AG04450 (cell line): ENCODE measurements around the gene TMEM170A. TPM values are rescaled to one million over a fixed set of nuclear protein-coding genes. Genes with fewer than 3 reads are reported as not detected.
A peak's percentile ranks its signal among the peaks of the same experiment; 100 is the strongest.

ENCODE experiments used
- CTCF ChIA-PET: fragments of 300-600, 350-600 bp; formaldehyde crosslinking; extraction: SDS; loops from one replicate; lab custom pipeline; 2022; ENCODE audit warnings: antibody characterized with exemption, inconsistent platforms; lab: Charles Lee
- POLR2A ChIA-PET: fragments of 350-600 bp; formaldehyde crosslinking; extraction: SDS; loops from one replicate; lab custom pipeline; 2021; ENCODE audit warnings: antibody characterized with exemption, inconsistent platforms; lab: Yijun Ruan, JAX
- DNase-seq: peaks from one replicate; pipeline ENCODE4 v3.0.0-alpha.2; 2011; ENCODE audit warnings: low read depth, low spot score
- H3K27ac ChIP-seq: one replicate; pipeline ENCODE4 v1.5.1; 2012; ENCODE audit warnings: low read depth, low read length, control low read depth
- H3K27me3 ChIP-seq: one replicate; pipeline ENCODE4 v1.6.0; 2012; ENCODE audit warnings: low read length; ENCODE audit not compliant: control insufficient read depth, insufficient read depth
- H3K4me3 ChIP-seq: 2 replicates; pipeline ENCODE4 v1.5.1; 2011; ENCODE audit warnings: mild to moderate bottlenecking, low read depth, low read length, control low read depth
- H3K9me3 ChIP-seq: 2 replicates; pipeline ENCODE4 v1.5.1; 2012; ENCODE audit warnings: low read length; ENCODE audit not compliant: control insufficient read depth, insufficient read depth
- CTCF ChIP-seq: IDR thresholded peaks from 2 replicates; pipeline ENCODE4 v1.5.1; 2011; ENCODE audit warnings: low read depth, low read length, control low read depth, inconsistent platforms
- polyA plus RNA-seq: library from polyadenylated mRNA; depleted of rRNA; stranded (reverse); fragments of >200 nt; gene quantifications from 2 replicates; pipeline ENCODE4 v1.2.3, GENCODE V29; 2011

Gene TMEM170A
- polyA plus RNA-seq, 1 experiment = 13.3 TPM

DNA sequence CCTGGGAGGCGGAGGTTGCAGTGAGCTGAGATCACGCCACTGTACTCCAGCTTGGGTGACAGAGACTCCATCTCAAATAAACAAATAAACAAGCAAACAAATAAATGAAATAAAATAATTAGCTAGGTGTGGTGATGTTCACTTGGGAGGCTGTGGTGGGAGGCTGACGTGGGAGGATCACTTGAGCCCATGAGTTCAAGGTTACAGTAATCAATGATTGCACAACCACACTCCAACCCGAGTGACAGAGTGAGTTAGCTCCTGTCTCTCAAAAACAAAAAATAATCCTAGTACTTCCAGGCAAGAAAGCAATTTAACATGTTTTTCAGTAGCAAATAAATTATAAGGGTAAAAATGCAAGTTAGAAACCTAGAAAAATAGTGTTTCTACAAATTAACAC lies 57.5 kb downstream of the TMEM170A start:
- no peak overlapping the region for H3K27ac ChIP-seq
- ChIA-PET POLR2A (no interaction called here), CTCF (interaction anchor here (0.7 kb wide), 2 partner anchors 26 to 173 kb away, joined by 3 to 9 read pairs; partner anchors contain the start of gene CFDP1)
- H3K9me3 ChIP-seq = no peaks in the 10 kb centered on the region
- TF ChIP-seq CTCF = no peak
- no peaks in the 10 kb centered on the region for H3K27me3 ChIP-seq
- no peak for DNase-seq
- H3K4me3 ChIP-seq = no peak overlapping the region

- no peaks in the 10 kb centered on the region for H3K27me3 ChIP-seq
- TF ChIP-seq CTCF = peak; percentile 61
- DNase-seq = no peak
- no peak overlapping the region for H3K4me3 ChIP-seq
- no peaks in the 10 kb centered on the region for H3K9me3 ChIP-seq
- POLR2A ChIA-PET = interaction anchor here (0.6 to 0.7 kb wide), 2 partner anchors 30 to 449 kb away, joined by 3 read pairs; no protein-coding TSS in a partner anchor
- CTCF ChIA-PET = interaction anchor here (0.6 to 6.6 kb wide), 11 partner anchors 10 to 734 kb away, joined by 3 to 139 read pairs (median 4); partner anchors contain the start of gene CTRB2
- no peak overlapping the region for H3K27ac ChIP-seq
Measured at GRCh38 chr16:75402821-75403475, 61.5 kb downstream of the TMEM170A start.

DNA sequence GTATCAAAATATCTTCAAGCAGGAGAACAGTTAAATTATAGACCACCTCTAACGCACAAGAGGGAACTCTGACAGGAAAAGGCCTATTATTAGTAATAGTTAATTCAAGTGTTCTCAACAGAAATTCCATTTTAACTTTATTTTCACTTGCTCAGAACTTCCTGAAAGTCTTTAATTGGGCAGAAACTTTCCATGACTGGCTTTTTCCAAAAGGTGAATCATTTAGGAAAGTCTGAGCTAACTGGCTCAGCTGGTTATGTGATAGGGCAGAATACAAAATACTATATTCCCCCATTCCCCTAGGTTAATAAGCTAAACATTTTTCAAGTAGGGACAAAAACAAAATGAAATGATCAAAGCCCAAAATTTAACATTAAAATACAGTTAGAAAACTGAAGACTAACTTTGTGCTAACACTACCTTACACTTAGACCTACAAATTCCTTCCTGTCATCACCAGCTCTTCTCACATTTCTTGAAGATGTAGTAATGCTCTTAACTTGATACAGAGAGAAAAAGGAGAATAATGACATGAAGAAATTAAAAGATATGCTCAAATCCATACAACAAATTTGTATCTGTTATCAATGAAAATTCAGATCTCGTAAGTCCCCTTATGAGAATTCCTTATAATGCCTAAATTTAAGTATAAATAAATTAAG lies 62.2 kb downstream of the TMEM170A start:
- no peak for DNase-seq
- Histone ChIP-seq H3K27ac (no peak overlapping the region), H3K27me3 (no peaks in the 10 kb centered on the region), H3K9me3 (no peaks in the 10 kb centered on the region), H3K4me3 (no peak overlapping the region)
- no peak for TF ChIP-seq CTCF
- ChIA-PET POLR2A (interaction anchor here (0.6 to 0.7 kb wide), 2 partner anchors 30 to 448 kb away, joined by 3 read pairs; no protein-coding TSS in a partner anchor), CTCF (interaction anchor here (0.7 to 6.6 kb wide), 15 partner anchors 10 to 203 kb away, joined by 3 to 139 read pairs (median 4); partner anchors contain the start of gene CTRB2)

DNA sequence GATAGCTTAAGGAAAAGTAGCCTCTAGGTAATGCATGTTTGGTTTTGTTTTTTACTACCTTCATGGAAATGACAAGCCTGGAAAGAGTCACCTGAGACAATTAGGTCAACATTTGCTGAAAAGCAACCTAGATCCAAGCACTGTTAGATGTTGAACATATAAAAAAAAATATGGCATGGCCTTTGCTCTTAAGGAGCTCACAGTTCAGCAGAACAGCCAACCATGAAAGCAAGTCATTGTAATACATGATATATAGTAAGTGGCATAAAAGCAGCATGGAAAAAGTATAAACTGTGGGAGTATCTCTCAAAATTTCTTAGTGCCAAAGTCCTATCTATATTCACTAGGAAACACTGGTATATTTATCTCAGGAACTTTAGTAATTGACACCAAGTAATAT lies 62.8 kb downstream of the TMEM170A start:
- ChIA-PET POLR2A (no interaction called here), CTCF (interaction anchor here (0.7 to 6.6 kb wide), 14 partner anchors 10 to 202 kb away, joined by 3 to 139 read pairs (median 4); no protein-coding TSS in a partner anchor)
- H3K4me3 ChIP-seq = no peak overlapping the region
- no peak overlapping the region for H3K27ac ChIP-seq
- H3K27me3 ChIP-seq = no peaks in the 10 kb centered on the region
- no peak for TF ChIP-seq CTCF
- DNase-seq = no peak
- H3K9me3 ChIP-seq = no peaks in the 10 kb centered on the region
